Gastrocnemius medialis (tissue), 4 donors: ENCODE measurements around the gene DNAL4. TPM values are rescaled to one million over a fixed set of nuclear protein-coding genes. Genes with fewer than 3 reads are reported as not detected.

ENCODE experiments used
- ATAC-seq, 2 donors: fragments of 150-250 bp; one replicate each; pipeline ENCODE4 v1.9.1; 2016
- DNase-seq, 2 donors: peaks; one replicate each; pipeline ENCODE4 v3.0.0-alpha.2; 2019
- H3K27ac ChIP-seq, 4 donors: fragments of 200-600 bp; sonication (generic); 1 replicate in 1 of 4; 2 replicates in 3 of 4; pipeline ENCODE4 v1.5.1; 2016 to 2018; ENCODE audit warnings: mild to moderate bottlenecking in 2 of 4, moderate library complexity in 1 of 4
- H3K27me3 ChIP-seq, 3 donors: fragments of 200-600 bp; sonication (generic) in 2 of 3; 1 replicate in 1 of 3; 2 replicates in 2 of 3; pipeline versions ENCODE4 v1.5.1 to v1.6.0; 2016 to 2019; ENCODE audit warnings: mild to moderate bottlenecking in 1 of 3, moderate library complexity in 1 of 3
- H3K36me3 ChIP-seq, 2 donors: fragments of 200-600 bp; sonication (generic) in 1 of 2; one replicate each; pipeline ENCODE4 v1.5.1; 2017 to 2018
- H3K4me1 ChIP-seq, 2 donors: fragments of 200-600 bp; sonication (generic) in 1 of 2; one replicate each; pipeline ENCODE4 v1.5.1; 2016 to 2017; ENCODE audit warnings: mild to moderate bottlenecking in 2 of 2
- H3K4me3 ChIP-seq, 4 donors: fragments of 200-600 bp; sonication (generic) in 3 of 4; 1 replicate in 1 of 4; 2 replicates in 3 of 4; pipeline ENCODE4 v1.5.1; 2016 to 2019; ENCODE audit warnings: mild to moderate bottlenecking in 2 of 4
- H3K9me3 ChIP-seq, 3 donors: fragments of 200-600 bp; sonication (generic) in 2 of 3; 1 replicate in 1 of 3; 2 replicates in 2 of 3; pipeline ENCODE4 v1.5.1; 2016 to 2019
- POLR2A ChIP-seq, 2 donors: fragments of 450-650 bp; IDR thresholded peaks; one replicate each; pipeline ENCODE4 v1.6.1; 2017; ENCODE audit warnings: antibody characterized with exemption in 2 of 2, mild to moderate bottlenecking in 2 of 2, moderate library complexity in 2 of 2
- in situ Hi-C, 4 donors: fragments of 200-750 bp; cut with MboI; loops; one replicate each; pipeline versions ENCODE4 v1.15.0 to v1.8.0; 2017; ENCODE audit warnings: low sequenced_read_pairs in 4 of 4
- intact Hi-C: fragments of 100-400 bp; cut with DNase I; formaldehyde crosslinking; loops from one replicate; pipeline ENCODE4 v1.15.1; 2023; ENCODE audit warnings: low total_unique reads
- total RNA-seq, 4 donors: library from RNA; depleted of rRNA; stranded (reverse); fragments of >200 nt; gene quantifications; one replicate each; pipeline versions ENCODE4 v1.1.0 to v1.2.3, GENCODE V29; 2016
- TF ChIP-seq, protein P1 (sequence below), 5 experiments: fragments of 450-650 bp in 3 of 5; fragments of 200-600 bp in 2 of 5; sonication (generic) in 2 of 5; IDR thresholded peaks in 4 of 5; conservative IDR thresholded peaks in 1 of 5; 1 replicate in 4 of 5; 2 replicates in 1 of 5; pipeline ENCODE4 v1.5.1; 2016 to 2019; ENCODE audit warnings: antibody characterized with exemption in 5 of 5, mild to moderate bottlenecking in 3 of 5, moderate library complexity in 3 of 5

The DNAL4 gene
- total RNA-seq, 4 donors from 2014 or later, result 5.7 to 7.2 (median 6.7) TPM

DNA sequence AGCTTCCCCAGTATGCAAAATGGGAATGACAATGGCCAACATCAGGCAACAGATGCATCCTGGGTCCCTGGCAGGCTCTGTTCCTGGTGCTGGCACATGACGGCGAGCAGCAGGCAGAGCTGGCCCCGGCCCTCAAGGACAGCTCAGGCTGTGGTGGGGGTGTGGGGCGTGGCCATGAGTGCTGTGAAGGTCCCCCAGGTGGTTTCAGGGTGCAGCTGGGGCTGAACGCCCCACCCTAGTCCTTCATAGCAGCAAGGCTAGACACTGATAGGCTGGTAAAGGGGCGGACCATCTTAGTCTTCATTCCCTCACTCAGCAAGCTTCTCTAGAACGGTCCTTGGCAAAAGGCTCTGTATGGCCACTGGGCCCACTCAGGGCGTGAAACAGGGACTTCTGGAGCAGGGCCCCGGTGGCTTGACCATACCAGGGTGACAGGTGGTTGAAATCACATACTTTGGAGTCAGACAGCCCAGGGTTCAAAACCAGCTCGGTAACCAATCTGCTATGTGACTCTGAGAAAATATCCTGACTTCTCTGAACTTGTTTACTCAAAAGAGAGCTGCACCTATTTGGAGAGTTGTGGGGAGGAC lies 34.8 kb upstream of the DNAL4 start:
- DNase-seq (no peak), ATAC-seq (no peak)
- H3K36me3 ChIP-seq, result no peaks in the 10 kb centered on the region
- H3K27me3 ChIP-seq, result peaks cover 0 to 7% (median 3%) of the 10 kb centered on the region in 3 donors
- no peak overlapping the region for H3K4me3 ChIP-seq
- no peaks in the 10 kb centered on the region for H3K4me1 ChIP-seq
- in situ Hi-C loops (no loop called here), intact Hi-C loops (no loop called here)
- TF ChIP-seq, protein P1, sequence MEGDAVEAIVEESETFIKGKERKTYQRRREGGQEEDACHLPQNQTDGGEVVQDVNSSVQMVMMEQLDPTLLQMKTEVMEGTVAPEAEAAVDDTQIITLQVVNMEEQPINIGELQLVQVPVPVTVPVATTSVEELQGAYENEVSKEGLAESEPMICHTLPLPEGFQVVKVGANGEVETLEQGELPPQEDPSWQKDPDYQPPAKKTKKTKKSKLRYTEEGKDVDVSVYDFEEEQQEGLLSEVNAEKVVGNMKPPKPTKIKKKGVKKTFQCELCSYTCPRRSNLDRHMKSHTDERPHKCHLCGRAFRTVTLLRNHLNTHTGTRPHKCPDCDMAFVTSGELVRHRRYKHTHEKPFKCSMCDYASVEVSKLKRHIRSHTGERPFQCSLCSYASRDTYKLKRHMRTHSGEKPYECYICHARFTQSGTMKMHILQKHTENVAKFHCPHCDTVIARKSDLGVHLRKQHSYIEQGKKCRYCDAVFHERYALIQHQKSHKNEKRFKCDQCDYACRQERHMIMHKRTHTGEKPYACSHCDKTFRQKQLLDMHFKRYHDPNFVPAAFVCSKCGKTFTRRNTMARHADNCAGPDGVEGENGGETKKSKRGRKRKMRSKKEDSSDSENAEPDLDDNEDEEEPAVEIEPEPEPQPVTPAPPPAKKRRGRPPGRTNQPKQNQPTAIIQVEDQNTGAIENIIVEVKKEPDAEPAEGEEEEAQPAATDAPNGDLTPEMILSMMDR (IDR thresholded peaks at IDR 0.05 in 4 of 5, conservative IDR thresholded peaks at IDR 0.05 in 1 of 5), result no peak
- no peak for TF ChIP-seq POLR2A (IDR thresholded peaks at IDR 0.05)
- H3K9me3 ChIP-seq, result no peaks in the 10 kb centered on the region
- H3K27ac ChIP-seq, result no peak overlapping the region

DNA sequence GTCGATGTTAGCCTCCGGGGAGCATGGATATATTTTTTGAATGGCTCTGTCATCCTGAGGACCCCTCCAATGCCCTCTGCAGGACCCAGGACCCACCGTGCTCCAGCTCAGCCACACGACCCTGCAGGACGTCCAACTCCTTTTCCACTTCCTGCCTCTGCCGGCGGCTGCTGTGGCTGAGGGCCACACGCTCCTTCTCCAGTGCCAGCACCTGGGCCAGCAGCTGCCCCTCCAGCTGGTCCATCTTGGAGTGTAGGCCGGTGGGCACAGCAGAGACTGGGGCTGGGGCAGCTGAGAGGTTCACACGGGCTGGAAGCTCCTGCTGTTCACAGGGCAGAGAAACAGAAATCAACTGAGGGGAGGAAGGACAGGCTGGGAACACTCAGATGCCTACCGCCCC lies 34.2 kb upstream of the DNAL4 start:
- no peaks in the 10 kb centered on the region for H3K36me3 ChIP-seq
- intact Hi-C loops (no loop called here), in situ Hi-C loops (no loop called here)
- TF ChIP-seq, protein P1 (IDR thresholded peaks at IDR 0.05 in 4 of 5, conservative IDR thresholded peaks at IDR 0.05 in 1 of 5), result no peak
- TF ChIP-seq POLR2A (IDR thresholded peaks at IDR 0.05), result no peak
- H3K9me3 ChIP-seq, result no peaks in the 10 kb centered on the region
- DNase-seq (no peak), ATAC-seq (no peak)
- no peak overlapping the region for H3K27ac ChIP-seq
- no peaks in the 10 kb centered on the region for H3K4me1 ChIP-seq
- H3K27me3 ChIP-seq, result peaks cover 0 to 7% (median 3%) of the 10 kb centered on the region in 3 donors
- H3K4me3 ChIP-seq, result no peak overlapping the region

GRCh38 chr22:38827510-38827909 lies 33.6 kb upstream of the DNAL4 start:
- intact Hi-C loops (no loop called here), in situ Hi-C loops (no loop called here)
- H3K27me3 ChIP-seq, result peaks cover 0 to 7% (median 3%) of the 10 kb centered on the region in 3 donors
- no peaks in the 10 kb centered on the region for H3K9me3 ChIP-seq
- no peak for ATAC-seq
- no peak overlapping the region for H3K4me3 ChIP-seq
- no peak for DNase-seq
- H3K36me3 ChIP-seq, result no peaks in the 10 kb centered on the region
- no peak overlapping the region for H3K27ac ChIP-seq
- H3K4me1 ChIP-seq, result no peaks in the 10 kb centered on the region
- TF ChIP-seq, protein P1 (IDR thresholded peaks at IDR 0.05 in 4 of 5, conservative IDR thresholded peaks at IDR 0.05 in 1 of 5), result no peak
- TF ChIP-seq POLR2A (IDR thresholded peaks at IDR 0.05), result no peak

DNA sequence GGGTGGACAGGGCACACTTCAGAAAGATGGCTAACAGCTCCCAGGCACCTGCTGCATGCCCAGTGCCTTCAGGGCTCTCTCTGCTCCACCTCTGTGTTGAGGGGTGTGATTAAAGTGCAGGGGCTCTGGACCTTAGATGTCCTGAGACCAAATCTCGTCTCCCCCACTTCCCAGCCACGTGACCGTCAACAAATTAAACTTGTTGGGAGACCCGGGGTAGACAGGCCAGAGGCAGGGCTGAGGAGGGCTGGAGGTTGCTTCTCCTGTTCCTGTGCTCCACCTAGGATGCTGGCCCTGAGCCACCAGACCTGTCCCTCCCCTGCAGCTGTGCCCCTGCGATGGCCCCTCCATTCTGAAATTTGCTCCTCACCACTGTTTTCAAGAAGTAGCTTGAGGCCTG lies 32.9 kb upstream of the DNAL4 start:
- no peak overlapping the region for H3K4me3 ChIP-seq
- DNase-seq (no peak), ATAC-seq (no peak)
- peaks cover 0 to 7% (median 3%) of the 10 kb centered on the region in 3 donors for H3K27me3 ChIP-seq
- H3K4me1 ChIP-seq, result no peaks in the 10 kb centered on the region
- intact Hi-C loops, result no loop called here
- H3K36me3 ChIP-seq, result no peaks in the 10 kb centered on the region
- H3K9me3 ChIP-seq, result no peaks in the 10 kb centered on the region
- in situ Hi-C loops, result no loop called here
- no peak for TF ChIP-seq POLR2A (IDR thresholded peaks at IDR 0.05)
- H3K27ac ChIP-seq, result no peak overlapping the region

GRCh38 chr22:38826386-38826785 lies 32.4 kb upstream of the DNAL4 start:
- intact Hi-C loops, result no loop called here
- ATAC-seq (no peak), DNase-seq (no peak)
- no peaks in the 10 kb centered on the region for H3K36me3 ChIP-seq
- H3K27ac ChIP-seq, result no peak overlapping the region
- peaks cover 2 to 7% (median 3%) of the 10 kb centered on the region in 3 donors for H3K27me3 ChIP-seq
- TF ChIP-seq POLR2A (IDR thresholded peaks at IDR 0.05), result no peak
- TF ChIP-seq, protein P1 (IDR thresholded peaks at IDR 0.05 in 4 of 5, conservative IDR thresholded peaks at IDR 0.05 in 1 of 5), result no peak
- in situ Hi-C loops, result no loop called here
- no peaks in the 10 kb centered on the region for H3K4me1 ChIP-seq
- H3K9me3 ChIP-seq, result no peaks in the 10 kb centered on the region
- H3K4me3 ChIP-seq, result no peak overlapping the region
